Stimulated activated CD8-positive, alpha-beta memory T cell treated with anti-CD3 and anti-CD28 coated beads, Interleukin-2, amount 100 ng/mL, for 1 hour (primary cell): ENCODE results near the gene DHX38.

ENCODE experiments used
- DNase-seq, 2 donors: peaks; one replicate each; pipeline ENCODE4 v3.0.0-alpha.2; 2020; ENCODE audit warnings: low read depth in 2 of 2

Gene DHX38

GRCh38 chr16:72162105-72162692 is 68.6 kb downstream of the DHX38 start:
- no peak for DNase-seq
